ENCODE results near the gene TMIGD2.
"Not testable (repeated sequence)": the region's sequence is repeated elsewhere in the genome, so short reads cannot be mapped to it uniquely, and the experiment has no call there.

DNA sequence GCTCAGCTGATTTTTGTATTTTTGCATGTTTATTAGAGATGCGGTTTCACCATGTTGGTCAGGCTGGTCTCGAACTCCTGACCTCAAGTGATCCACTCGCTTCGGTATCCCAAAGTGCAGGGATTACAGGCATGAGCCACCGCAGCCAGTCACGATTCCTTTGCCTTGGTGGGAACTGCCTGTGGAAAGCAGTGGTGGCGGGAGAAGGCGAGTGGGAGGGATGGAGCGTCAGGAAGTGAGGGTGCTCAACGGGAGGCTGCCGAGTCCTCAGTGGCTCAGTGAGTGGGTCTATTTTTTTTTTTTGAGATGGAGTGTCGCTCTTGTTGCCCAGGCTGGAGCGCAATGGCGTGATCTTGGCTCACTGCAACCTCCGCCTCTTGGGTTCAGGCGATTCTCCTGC lies 47.0 kb upstream of the TMIGD2 start:
- TF ChIP-seq, protein P1, sequence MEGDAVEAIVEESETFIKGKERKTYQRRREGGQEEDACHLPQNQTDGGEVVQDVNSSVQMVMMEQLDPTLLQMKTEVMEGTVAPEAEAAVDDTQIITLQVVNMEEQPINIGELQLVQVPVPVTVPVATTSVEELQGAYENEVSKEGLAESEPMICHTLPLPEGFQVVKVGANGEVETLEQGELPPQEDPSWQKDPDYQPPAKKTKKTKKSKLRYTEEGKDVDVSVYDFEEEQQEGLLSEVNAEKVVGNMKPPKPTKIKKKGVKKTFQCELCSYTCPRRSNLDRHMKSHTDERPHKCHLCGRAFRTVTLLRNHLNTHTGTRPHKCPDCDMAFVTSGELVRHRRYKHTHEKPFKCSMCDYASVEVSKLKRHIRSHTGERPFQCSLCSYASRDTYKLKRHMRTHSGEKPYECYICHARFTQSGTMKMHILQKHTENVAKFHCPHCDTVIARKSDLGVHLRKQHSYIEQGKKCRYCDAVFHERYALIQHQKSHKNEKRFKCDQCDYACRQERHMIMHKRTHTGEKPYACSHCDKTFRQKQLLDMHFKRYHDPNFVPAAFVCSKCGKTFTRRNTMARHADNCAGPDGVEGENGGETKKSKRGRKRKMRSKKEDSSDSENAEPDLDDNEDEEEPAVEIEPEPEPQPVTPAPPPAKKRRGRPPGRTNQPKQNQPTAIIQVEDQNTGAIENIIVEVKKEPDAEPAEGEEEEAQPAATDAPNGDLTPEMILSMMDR (IDR thresholded peaks at IDR 0.05; ENCODE audit: poor library complexity), result not testable (repeated sequence)
- TF ChIP-seq EZH2 (IDR thresholded peaks at IDR 0.05; ENCODE audit: borderline replicate concordance), result not testable (repeated sequence)
